HepG2 (cell line): ENCODE data around the gene SLC36A2. TPM values are rescaled to one million over a fixed set of nuclear protein-coding genes. Genes with fewer than 3 reads are reported as not detected.

Experiments used
- ATAC-seq: fragments of 200-7000 bp; cut with Tn5 transposase; 3 replicates; pipeline ENCODE4 v1.9.1; 2020; ENCODE audit warnings: mild to moderate bottlenecking, moderate library complexity
- BruUV-seq: library from RNA; stranded (reverse); fragments of 400-500 nt; replicated peaks from 2 replicates; lab custom pipeline; 2021; lab: Mats Ljungman, UMichigan
- CTCF ChIA-PET: fragments of 300-600 bp; formaldehyde crosslinking; extraction: SDS; loops from one replicate; lab custom pipeline; 2021; ENCODE audit warnings: low total read pairs, inconsistent platforms, low intra/inter-chr PET ratio; lab: Yijun Ruan, JAX
- POLR2A ChIA-PET: fragments of 350-600 bp; sonication (Branson Sonifier 250); formaldehyde crosslinking; loops from one replicate; lab custom pipeline; 2020; ENCODE audit warnings: antibody characterized with exemption, inconsistent platforms; lab: Yijun Ruan, JAX
- DNase-seq: peaks from one replicate; pipeline ENCODE4 v3.0.0-alpha.2; 2015; ENCODE audit warnings: low spot score
- FAIRE-seq: peaks from 3 replicates; lab custom pipeline; 2011; peaks lifted over from hg19 to GRCh38; lab: Jason Lieb, UNC
- H2AFZ ChIP-seq: one replicate; pipeline ENCODE4 v1.6.1; 2011; ENCODE audit warnings: low read length, inconsistent platforms
- H3K27ac ChIP-seq: fragments of 300-600 bp; 3 replicates; pipeline ENCODE4 v1.8.0; 2011; ENCODE audit warnings: mixed run types, mild to moderate bottlenecking, mixed read lengths, low read length, inconsistent platforms; ENCODE audit not compliant: insufficient read depth; ENCODE audit errors: extremely low read length
- H3K27me3 ChIP-seq, 2 experiments: fragments of 200-600 bp in 1 of 2; 2 replicates in 1 of 2; 3 replicates in 1 of 2; pipeline versions ENCODE4 v1.6.0 to v1.8.0; 2011; ENCODE audit warnings: low read length in 2 of 2, mild to moderate bottlenecking in 2 of 2, moderate library complexity in 2 of 2, inconsistent platforms in 1 of 2; ENCODE audit not compliant: insufficient read depth in 2 of 2, control insufficient read depth in 1 of 2
- H3K36me3 ChIP-seq, 2 experiments: fragments of 200-600 bp in 1 of 2; replicated peaks in 1 of 2; 2 replicates in 1 of 2; 3 replicates in 1 of 2; pipeline versions ENCODE4 v1.5.1 to v1.8.0; 2011; ENCODE audit warnings: low read length in 2 of 2, inconsistent platforms in 1 of 2; ENCODE audit not compliant: insufficient read depth in 2 of 2, control insufficient read depth in 1 of 2
- H3K4me1 ChIP-seq: 2 replicates; pipeline ENCODE4 v1.5.1; 2012; ENCODE audit warnings: low read length, inconsistent platforms; ENCODE audit not compliant: insufficient read depth
- H3K4me2 ChIP-seq: 2 replicates; pipeline ENCODE4 v1.6.0; 2011; ENCODE audit warnings: low read depth, low read length, inconsistent platforms
- H3K4me3 ChIP-seq, 3 experiments: fragments of 200-600 bp in 1 of 3; sonication (generic), shearing (Covaris generic) in 1 of 3; replicated peaks in 1 of 3; 2 replicates each; pipeline ENCODE4 v1.5.1; 2011 to 2016; ENCODE audit warnings: low read length in 3 of 3, inconsistent platforms in 2 of 3, low read depth in 2 of 3, mild to moderate bottlenecking in 2 of 3, control low read depth in 1 of 3, mixed read lengths in 1 of 3; ENCODE audit not compliant: insufficient read depth in 1 of 3
- H3K79me2 ChIP-seq: one replicate; pipeline ENCODE4 v1.6.1; 2011; ENCODE audit warnings: low read length, inconsistent platforms; ENCODE audit not compliant: insufficient read depth
- H3K9ac ChIP-seq: 2 replicates; pipeline ENCODE4 v1.6.0; 2011; ENCODE audit warnings: mild to moderate bottlenecking, low read depth, low read length, inconsistent platforms; ENCODE audit not compliant: insufficient read depth
- H3K9me3 ChIP-seq: 2 replicates; pipeline ENCODE4 v1.5.1; 2012; ENCODE audit warnings: mild to moderate bottlenecking, low read length
- H4K20me1 ChIP-seq: 2 replicates; pipeline ENCODE4 v1.6.0; 2011; ENCODE audit warnings: inconsistent platforms, mild to moderate bottlenecking, low read length, moderate library complexity; ENCODE audit not compliant: insufficient read depth
- FOXO1 ChIP-seq: sonication (generic); formaldehyde crosslinking; IDR thresholded peaks from 2 replicates; pipeline ENCODE4 v1.4.0; 2020; ENCODE audit warnings: missing genetic modification reagents
- RAD21 ChIP-seq: fragments of 450-650 bp; formaldehyde crosslinking; IDR thresholded peaks from 2 replicates; pipeline ENCODE4 v1.5.0; 2020; ENCODE audit warnings: mild to moderate bottlenecking
- ZNF12 ChIP-seq: sonication (generic); formaldehyde crosslinking; IDR thresholded peaks from 2 replicates; pipeline ENCODE4 v1.5.0; 2020; ENCODE audit warnings: missing genetic modification reagents
- ZNF142 ChIP-seq: sonication (generic); formaldehyde crosslinking; IDR thresholded peaks from 2 replicates; pipeline ENCODE4 v1.4.0; 2020; ENCODE audit warnings: missing genetic modification reagents
- WGBS: methylation state at CpG from one replicate; pipeline ENCODE4 v1.1.6; 2017; ENCODE audit warnings: low lambda C conversion rate; 5-methylcytosine and 5-hydroxymethylcytosine counted together
- in situ Hi-C: cut with HindIII; loops from 2 replicates; pipeline ENCODE4 v1.10.0; 2017; ENCODE audit warnings: low pct_unique_long_range_greater_than_20kb; ENCODE audit not compliant: extremely low pct_ligation_motif_present
- intact Hi-C: fragments of 100-400 bp; cut with micrococcal nuclease; formaldehyde crosslinking; loops from one replicate; pipeline ENCODE4 v1.10.0; 2022; ENCODE audit not compliant: unreplicated experiment
- polyA plus RNA-seq, 8 experiments: library from polyadenylated mRNA; depleted of rRNA in 3 of 8; stranded (reverse) in 7 of 8; unstranded in 1 of 8; fragments of >200 nt; fragmentation: Illumina TruSeq in 4 of 8; extraction: Trizol in 4 of 8; gene quantifications; 2 replicates each; pipeline versions ENCODE4 v1.2.1 to v1.2.3, GENCODE V29; 2011 to 2016; ENCODE audit warnings: low read depth in 4 of 8, missing spikeins in 1 of 8, mixed read lengths in 1 of 8; ENCODE audit not compliant: insufficient read depth in 1 of 8
- total RNA-seq, 5 experiments: library from RNA; depleted of rRNA; stranded (reverse); fragments of >200 nt; fragmentation: Illumina TruSeq; extraction: Trizol; gene quantifications; 2 replicates each; pipeline ENCODE4 v1.2.3, GENCODE V29; 2016; ENCODE audit warnings: low read depth in 1 of 5
- TF ChIP-seq, protein P1 (sequence below): sonication (generic); formaldehyde crosslinking; IDR thresholded peaks from 2 replicates; pipeline ENCODE4 v1.9.0; 2022; ENCODE audit warnings: low read depth, missing genetic modification reagents
- TF ChIP-seq, protein P2 (sequence below): sonication (generic); formaldehyde crosslinking; IDR thresholded peaks from 2 replicates; pipeline ENCODE4 v1.5.0; 2020; ENCODE audit warnings: mild to moderate bottlenecking, missing genetic modification reagents, borderline replicate concordance

The SLC36A2 gene
- total and polyA plus RNA-seq, 2 of the 13 experiments (the other 11 are each of a cell fraction or from before 2014, with no cell fraction given), result 0.03 TPM; not detected in 1

GRCh38 chr5:151382576-151382975 is 35.2 kb upstream of the SLC36A2 start:
- Histone ChIP-seq H3K4me3 (no peak overlapping the region), H3K27me3 (peaks cover 0 to 15% of the 10 kb centered on the region in 2 experiments; a peak in 3 of 5 replicates), H3K9me3 (no peaks in the 10 kb centered on the region), H4K20me1 (no peaks in the 10 kb centered on the region), H3K4me2 (no peak overlapping the region), H3K36me3 (no peaks in the 10 kb centered on the region), H3K27ac (no peak overlapping the region), H3K4me1 (no peaks in the 10 kb centered on the region), H3K79me2 (no peaks in the 10 kb centered on the region), H2AFZ (no peak overlapping the region), H3K9ac (no peak overlapping the region)
- ChIA-PET POLR2A (no interaction called here), CTCF (no interaction called here)
- BruUV-seq, result no TSS peak
- WGBS, result 55% methylated on average over 2 of the region's 2 CpGs
- DNase-seq (no peak), FAIRE-seq (no peak), ATAC-seq (no peak)
- intact Hi-C loops, result no loop called here
- in situ Hi-C loops, result no loop called here
- TF ChIP-seq, protein P1, sequence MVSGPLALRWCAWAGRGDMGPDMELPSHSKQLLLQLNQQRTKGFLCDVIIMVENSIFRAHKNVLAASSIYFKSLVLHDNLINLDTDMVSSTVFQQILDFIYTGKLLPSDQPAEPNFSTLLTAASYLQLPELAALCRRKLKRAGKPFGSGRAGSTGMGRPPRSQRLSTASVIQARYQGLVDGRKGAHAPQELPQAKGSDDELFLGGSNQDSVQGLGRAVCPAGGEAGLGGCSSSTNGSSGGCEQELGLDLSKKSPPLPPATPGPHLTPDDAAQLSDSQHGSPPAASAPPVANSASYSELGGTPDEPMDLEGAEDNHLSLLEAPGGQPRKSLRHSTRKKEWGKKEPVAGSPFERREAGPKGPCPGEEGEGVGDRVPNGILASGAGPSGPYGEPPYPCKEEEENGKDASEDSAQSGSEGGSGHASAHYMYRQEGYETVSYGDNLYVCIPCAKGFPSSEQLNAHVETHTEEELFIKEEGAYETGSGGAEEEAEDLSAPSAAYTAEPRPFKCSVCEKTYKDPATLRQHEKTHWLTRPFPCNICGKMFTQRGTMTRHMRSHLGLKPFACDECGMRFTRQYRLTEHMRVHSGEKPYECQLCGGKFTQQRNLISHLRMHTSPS (CRISPR knock-in tag), result no peak
- TF ChIP-seq, protein P2, sequence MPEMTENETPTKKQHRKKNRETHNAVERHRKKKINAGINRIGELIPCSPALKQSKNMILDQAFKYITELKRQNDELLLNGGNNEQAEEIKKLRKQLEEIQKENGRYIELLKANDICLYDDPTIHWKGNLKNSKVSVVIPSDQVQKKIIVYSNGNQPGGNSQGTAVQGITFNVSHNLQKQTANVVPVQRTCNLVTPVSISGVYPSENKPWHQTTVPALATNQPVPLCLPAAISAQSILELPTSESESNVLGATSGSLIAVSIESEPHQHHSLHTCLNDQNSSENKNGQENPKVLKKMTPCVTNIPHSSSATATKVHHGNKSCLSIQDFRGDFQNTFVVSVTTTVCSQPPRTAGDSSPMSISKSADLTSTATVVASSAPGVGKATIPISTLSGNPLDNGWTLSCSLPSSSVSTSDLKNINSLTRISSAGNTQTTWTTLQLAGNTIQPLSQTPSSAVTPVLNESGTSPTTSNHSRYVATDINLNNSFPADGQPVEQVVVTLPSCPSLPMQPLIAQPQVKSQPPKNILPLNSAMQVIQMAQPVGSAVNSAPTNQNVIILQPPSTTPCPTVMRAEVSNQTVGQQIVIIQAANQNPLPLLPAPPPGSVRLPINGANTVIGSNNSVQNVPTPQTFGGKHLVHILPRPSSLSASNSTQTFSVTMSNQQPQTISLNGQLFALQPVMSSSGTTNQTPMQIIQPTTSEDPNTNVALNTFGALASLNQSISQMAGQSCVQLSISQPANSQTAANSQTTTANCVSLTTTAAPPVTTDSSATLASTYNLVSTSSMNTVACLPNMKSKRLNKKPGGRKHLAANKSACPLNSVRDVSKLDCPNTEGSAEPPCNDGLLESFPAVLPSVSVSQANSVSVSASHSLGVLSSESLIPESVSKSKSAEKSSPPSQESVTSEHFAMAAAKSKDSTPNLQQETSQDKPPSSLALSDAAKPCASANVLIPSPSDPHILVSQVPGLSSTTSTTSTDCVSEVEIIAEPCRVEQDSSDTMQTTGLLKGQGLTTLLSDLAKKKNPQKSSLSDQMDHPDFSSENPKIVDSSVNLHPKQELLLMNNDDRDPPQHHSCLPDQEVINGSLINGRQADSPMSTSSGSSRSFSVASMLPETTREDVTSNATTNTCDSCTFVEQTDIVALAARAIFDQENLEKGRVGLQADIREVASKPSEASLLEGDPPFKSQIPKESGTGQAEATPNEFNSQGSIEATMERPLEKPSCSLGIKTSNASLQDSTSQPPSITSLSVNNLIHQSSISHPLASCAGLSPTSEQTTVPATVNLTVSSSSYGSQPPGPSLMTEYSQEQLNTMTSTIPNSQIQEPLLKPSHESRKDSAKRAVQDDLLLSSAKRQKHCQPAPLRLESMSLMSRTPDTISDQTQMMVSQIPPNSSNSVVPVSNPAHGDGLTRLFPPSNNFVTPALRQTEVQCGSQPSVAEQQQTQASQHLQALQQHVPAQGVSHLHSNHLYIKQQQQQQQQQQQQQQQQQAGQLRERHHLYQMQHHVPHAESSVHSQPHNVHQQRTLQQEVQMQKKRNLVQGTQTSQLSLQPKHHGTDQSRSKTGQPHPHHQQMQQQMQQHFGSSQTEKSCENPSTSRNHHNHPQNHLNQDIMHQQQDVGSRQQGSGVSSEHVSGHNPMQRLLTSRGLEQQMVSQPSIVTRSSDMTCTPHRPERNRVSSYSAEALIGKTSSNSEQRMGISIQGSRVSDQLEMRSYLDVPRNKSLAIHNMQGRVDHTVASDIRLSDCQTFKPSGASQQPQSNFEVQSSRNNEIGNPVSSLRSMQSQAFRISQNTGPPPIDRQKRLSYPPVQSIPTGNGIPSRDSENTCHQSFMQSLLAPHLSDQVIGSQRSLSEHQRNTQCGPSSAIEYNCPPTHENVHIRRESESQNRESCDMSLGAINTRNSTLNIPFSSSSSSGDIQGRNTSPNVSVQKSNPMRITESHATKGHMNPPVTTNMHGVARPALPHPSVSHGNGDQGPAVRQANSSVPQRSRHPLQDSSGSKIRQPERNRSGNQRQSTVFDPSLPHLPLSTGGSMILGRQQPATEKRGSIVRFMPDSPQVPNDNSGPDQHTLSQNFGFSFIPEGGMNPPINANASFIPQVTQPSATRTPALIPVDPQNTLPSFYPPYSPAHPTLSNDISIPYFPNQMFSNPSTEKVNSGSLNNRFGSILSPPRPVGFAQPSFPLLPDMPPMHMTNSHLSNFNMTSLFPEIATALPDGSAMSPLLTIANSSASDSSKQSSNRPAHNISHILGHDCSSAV (CRISPR knock-in tag), result no peak
- TF ChIP-seq ZNF142 (CRISPR knock-in tag), result no peak
- TF ChIP-seq FOXO1 (CRISPR knock-in tag), result no peak
- TF ChIP-seq ZNF12 (CRISPR knock-in tag), result no peak
- no peak for TF ChIP-seq RAD21 (CRISPR knock-in tag)
